Right renal cortex interstitium (tissue), 3 donors: ENCODE results near the gene DNMBP. TPM values are rescaled to one million over a fixed set of nuclear protein-coding genes. Genes with fewer than 3 reads are reported as not detected.
"Not testable (repeated sequence)": the region's sequence is repeated elsewhere in the genome, so short reads cannot be mapped to it uniquely, and the experiment has no call there.

ENCODE experiments used
- DNase-seq, 3 donors: peaks; one replicate each; pipeline ENCODE4 v3.0.0-alpha.2; 2013; ENCODE audit warnings: low read depth in 3 of 3, low spot score in 2 of 3
- polyA plus RNA-seq, 3 donors: library from polyadenylated mRNA; unstranded; fragments of 120-200 nt; gene quantifications; one replicate each; pipeline ENCODE4 v1.2.1, GENCODE V29; 2013; ENCODE audit not compliant: insufficient read length in 3 of 3

The DNMBP gene
- polyA plus RNA-seq, 3 donors: 35.5 to 36.2 (median 35.9) TPM

GRCh38 chr10:99958806-99959205, 50.9 kb downstream of the DNMBP start:
- DNase-seq: no peak

GRCh38 chr10:99958302-99958701, 51.4 kb downstream of the DNMBP start:
- no peak for DNase-seq

- DNase-seq: not testable (repeated sequence)
Observed at GRCh38 chr10:99953510-99953909, 56.2 kb downstream of the DNMBP start.

DNA sequence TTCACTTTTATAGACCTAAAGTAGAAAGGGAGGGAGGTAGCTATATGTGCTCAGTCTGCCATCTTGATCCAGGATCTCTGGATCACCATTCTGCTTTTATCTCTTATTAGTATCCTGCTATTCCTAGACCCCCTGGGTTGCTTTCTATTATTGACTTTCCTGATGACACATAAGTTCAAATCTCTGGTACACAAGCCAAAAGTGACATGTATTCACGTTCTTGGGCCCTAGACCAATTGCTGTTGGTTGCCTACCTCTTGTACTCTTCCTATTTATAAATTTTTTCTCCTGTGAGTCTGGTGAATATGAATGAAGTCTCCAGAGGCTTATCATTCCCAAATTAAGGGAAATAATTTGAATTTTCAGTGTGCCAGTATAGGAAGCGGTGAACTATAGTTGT, 56.9 kb downstream of the DNMBP start:
- DNase-seq: no peak

- DNase-seq: not testable (repeated sequence)
Observed at GRCh38 chr10:99946051-99946450, 63.7 kb downstream of the DNMBP start.

DNA sequence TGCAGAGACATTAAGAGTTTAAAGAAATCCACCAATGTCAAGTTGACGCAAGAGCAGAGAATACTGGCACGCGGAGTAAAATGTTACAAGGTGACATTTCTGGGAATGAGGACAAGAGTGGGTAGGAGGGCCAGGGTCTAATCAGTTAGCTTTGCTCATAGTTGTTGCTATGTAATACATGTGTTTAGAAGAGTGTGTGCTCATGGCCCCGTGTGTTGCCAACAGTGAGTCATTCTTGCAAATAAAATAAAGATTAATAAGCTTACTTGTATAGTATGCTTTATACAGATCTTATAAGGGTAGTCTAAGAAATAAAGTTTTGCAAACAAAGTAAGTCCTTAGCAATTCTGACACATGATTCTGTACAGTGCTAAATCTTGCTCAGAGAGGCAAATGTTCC, 64.5 kb downstream of the DNMBP start:
- DNase-seq: no peak

- DNase-seq: no peak
Observed at GRCh38 chr10:99944860-99945259, 64.9 kb downstream of the DNMBP start.

DNA sequence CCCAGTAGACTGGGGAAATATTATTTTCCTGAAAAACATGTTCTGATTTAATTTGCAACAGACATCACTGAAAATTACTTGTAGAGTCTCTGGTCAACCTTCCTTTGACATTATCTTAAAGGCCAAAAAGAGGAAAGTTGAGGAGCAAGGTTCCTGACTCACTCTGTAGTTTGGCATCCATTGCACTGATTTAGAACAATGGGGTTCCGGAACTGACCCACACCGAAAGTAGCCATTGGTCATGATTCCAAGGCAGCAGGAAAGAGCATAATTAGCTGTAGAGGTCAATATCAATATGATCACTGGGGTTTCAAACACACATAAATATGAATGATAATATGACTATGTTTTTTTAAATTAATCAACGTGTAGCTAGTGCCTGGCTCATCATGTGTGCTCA, 65.8 kb downstream of the DNMBP start:
- no peak for DNase-seq

DNA sequence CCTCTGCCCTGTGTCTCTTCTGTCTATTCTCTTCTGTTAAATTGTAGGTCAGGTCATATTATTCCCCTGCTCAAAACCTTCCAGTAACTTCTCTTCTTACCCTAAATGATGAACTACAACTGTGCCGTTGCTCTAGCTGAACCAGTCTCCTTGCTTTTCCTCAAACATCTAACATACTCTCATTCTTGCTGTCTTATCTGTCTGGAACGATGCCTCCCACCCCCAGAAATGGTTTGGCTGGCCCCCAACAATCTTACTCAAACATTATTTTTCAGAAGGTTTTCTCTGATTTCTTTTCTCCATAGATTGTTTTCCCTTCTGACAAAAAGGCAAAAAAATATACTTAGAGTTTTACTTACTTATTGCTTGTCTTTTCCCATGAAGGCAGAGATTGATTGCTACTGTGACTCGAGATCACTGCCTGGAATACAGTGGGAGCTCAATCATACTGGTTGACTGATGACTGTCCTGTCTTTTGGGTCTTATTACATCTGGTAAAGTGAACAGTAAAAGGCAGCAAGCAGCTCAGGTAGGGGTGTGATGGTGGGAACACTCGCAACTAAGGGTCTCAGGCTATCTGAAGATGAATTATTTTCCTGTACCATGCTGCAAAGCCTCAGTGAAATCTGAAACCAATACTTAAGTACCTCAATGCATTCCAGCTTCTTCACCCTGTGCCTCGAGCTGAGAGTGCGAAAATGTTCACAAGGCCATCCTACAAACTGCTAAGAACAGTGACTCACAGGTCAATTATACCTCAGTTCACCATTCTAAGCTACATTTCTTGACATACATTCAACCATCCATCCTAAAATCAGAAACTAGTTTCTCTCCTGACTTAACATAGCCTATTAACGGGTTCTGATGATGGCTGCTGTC, 67.6 kb downstream of the DNMBP start:
- DNase-seq: no peak

DNA sequence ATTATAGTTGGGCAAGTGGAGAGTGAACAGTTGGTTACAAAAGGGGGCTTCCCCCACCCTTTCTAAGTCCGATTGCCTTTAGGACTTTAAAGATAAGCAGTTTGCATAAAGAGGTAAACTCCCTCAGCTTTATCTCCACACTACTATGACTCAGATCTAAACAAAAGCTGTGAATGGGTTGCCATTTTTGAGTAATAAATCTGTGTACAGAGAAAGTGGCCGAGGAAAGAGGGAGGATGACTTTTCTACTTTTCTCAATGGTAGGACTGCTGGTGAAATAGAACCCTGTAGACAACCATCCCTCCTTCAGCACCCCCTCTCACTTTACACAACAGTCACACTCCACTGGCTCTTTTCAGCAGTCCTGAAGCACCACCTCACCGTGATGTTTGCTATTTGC, 71.2 kb downstream of the DNMBP start:
- no peak for DNase-seq

GRCh38 chr10:99937630-99938029, 72.1 kb downstream of the DNMBP start:
- no peak for DNase-seq

DNA sequence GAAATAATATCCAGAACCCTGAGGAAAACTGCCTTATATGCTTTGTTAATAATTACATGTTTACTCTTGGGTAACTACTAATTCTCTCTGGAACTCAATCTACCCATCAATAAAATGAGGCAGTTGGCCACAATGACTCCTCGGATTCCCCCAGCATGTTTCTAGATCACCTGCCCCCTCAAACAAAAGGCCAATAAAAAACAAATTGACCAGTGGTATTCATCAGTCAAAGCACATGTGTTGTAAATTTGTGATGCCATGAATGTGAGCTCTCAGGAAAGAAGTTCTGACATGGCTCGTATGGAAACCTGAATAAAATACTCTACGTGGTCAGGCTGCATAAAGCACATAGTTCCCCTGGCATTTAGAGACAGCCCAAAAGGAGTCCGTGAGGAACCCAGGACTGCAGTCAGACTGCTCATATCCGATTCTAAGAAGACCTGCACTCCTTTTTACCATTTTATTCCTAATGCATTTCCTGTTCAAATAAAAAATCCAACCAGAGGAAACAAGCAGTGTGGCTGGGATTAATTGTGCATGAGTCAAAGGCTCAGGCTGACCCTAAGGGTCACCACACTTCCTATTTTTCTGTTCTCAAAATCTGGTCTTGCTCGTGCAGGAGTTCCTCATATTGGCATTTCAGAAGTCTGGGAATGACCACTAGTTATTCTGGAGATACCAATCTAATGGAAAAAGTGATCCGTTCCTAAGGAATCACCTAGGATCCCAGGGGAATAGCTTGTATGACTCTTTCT, 77.4 kb downstream of the DNMBP start:
- not testable (repeated sequence) for DNase-seq

DNA sequence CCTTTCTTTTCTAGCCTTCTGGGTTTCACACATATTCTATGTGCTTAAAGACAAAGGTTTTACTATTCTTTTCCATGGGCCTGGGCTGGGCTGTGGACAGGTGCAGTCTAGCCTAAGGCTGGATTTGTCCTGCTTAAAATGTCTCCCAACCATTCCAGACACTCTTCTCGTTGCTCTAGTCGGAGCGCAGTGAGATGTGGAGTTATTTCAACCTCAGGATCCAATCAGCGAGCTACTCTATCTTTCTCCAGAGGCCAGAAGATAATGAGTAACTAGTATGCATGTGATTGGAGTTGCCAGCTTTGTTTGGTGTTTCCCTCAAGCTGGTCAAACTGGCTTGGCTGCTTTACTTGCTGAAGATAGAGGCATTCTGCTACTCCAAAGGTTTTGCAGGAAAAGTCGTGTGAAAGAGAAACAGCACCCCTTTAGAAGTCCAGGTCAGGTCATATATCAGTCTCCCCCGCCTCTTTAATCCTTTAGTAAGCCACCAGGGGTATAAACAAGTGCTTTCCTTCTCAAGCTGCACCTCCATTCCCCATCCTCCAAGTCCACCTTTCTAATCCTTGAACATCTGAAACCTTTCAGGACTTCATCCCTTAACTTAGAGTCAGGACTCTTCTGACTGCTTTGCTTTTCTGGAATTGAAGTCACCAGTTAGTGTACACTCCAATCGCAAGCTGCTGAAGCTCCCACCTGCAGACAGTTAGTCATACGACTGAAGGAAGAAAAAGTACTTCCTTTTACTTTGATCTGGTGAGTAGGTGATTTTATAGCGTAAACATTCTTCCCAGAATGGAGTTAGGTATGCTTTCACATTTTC, 78.8 kb downstream of the DNMBP start:
- DNase-seq: no peak

DNA sequence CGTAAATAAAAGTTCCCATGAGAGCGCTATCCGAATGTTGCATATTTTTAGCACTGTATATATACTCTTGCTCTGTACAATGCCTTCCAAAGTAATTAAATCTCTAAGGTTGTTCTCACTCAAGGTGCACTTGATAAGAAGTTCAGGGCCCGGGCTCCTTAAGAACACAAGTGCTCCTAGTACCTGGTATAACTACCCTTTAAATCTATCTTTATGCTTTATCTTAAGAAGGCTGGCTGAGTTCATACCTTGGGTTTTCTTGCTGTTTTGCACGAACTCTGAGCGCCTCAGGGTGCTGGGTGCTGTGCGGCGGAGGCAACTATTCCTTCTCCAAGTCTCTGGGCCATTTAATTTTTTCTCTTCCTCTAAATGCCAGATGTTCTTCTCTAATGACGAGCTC, 80.4 kb downstream of the DNMBP start:
- no peak for DNase-seq

GRCh38 chr10:99927721-99928280, 81.9 kb downstream of the DNMBP start:
- no peak for DNase-seq

DNA sequence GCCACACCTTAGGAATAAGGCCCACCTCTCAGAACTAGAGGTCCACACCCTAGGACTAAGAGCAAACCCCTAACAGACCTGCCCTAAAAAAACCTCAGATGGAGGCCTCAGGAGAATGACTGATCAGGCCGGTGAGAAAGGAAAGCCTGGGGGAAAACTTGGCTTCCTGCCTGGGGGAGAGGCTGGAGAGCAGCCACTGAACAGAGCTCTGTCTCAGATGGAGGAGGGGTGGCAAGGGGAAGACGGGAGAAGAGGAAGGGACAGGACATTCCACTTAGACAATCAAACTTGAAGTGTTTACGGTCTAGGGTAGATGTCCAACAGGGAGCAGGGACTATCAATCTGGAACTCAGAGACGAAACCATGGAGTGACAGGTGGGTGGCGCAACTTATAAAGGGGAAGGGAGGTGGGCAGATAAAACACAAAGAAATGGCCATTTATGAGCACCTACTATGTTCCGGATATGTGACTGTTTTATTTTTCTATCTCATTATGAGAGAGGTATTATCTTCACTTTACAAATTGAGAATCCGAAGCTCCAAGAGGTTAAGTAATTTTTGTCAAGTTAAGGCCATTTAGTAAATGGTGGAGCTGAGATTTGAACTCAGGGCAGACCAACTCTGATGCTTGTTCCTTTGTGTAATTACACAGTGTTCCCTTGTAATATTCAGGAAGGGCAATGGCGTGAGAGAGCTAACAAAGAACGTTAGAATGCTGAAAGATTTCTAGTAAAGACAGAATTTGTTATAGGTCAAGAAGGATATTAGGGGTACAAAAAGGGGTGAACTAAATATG, 82.6 kb downstream of the DNMBP start:
- no peak for DNase-seq

GRCh38 chr10:99924451-99925255, 85.1 kb downstream of the DNMBP start:
- no peak for DNase-seq

DNA sequence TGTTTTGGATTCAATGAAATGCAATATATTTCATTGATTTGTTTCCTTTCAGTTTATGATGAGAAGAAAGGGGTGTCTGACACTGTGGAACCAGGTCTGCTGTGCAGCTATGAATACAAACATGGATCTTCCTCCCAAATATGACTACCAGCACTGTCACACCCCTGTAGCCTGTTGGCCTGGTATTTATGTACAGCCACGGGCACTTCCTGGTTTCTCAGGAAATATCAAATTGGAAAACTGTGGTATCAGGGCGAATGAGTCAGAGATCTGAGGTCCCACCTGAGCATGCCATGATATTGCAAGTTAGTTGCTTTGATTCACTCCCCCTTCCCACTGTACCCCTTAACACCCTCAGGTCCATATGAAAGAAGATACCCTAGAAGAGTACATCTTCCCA, 87.8 kb downstream of the DNMBP start:
- no peak for DNase-seq

GRCh38 chr10:99920901-99921300, 88.8 kb downstream of the DNMBP start:
- DNase-seq: no peak
